HUDEP-2 (cell line): Measurements from ENCODE around the gene LMX1A.

Experiments used
- DNase-seq, 76 experiments: peaks; one replicate each; lab custom pipeline; 2025; ENCODE audit not compliant: unreplicated experiment in 76 of 76; lab: John Stamatoyannopoulos, UW

Gene LMX1A

GRCh38 chr1:165226326-165226725 lies 130.2 kb downstream of the LMX1A start:
- DNase-seq: no peak

- DNase-seq: no peak
Observed at GRCh38 chr1:165225650-165226049, 130.9 kb downstream of the LMX1A start.

GRCh38 chr1:165225062-165225461 lies 131.5 kb downstream of the LMX1A start:
- no peak for DNase-seq

GRCh38 chr1:165224504-165224903 lies 132.0 kb downstream of the LMX1A start:
- DNase-seq: no peak

- no peak for DNase-seq
Observed at GRCh38 chr1:165222580-165222979, 133.9 kb downstream of the LMX1A start.

- DNase-seq: no peak
Observed at GRCh38 chr1:165218731-165219130, 137.8 kb downstream of the LMX1A start.

GRCh38 chr1:165217958-165218357 lies 138.6 kb downstream of the LMX1A start:
- no peak for DNase-seq

- no peak for DNase-seq
Observed at GRCh38 chr1:165216254-165216653, 140.3 kb downstream of the LMX1A start.

GRCh38 chr1:165215676-165216075 lies 140.8 kb downstream of the LMX1A start:
- DNase-seq: no peak

- no peak for DNase-seq
Observed at GRCh38 chr1:165212229-165212628, 144.3 kb downstream of the LMX1A start.

- DNase-seq: no peak
Observed at GRCh38 chr1:165207853-165208515, 148.5 kb downstream of the LMX1A start.

GRCh38 chr1:165205145-165205544 lies 151.4 kb downstream of the LMX1A start:
- no peak for DNase-seq

- DNase-seq: no peak
Observed at GRCh38 chr1:165204548-165204947, 152.0 kb downstream of the LMX1A start.

GRCh38 chr1:165191087-165191486 lies 165.4 kb downstream of the LMX1A start:
- DNase-seq: no peak

- no peak for DNase-seq
Observed at GRCh38 chr1:165189913-165190312, 166.6 kb downstream of the LMX1A start.

- no peak for DNase-seq
Observed at GRCh38 chr1:165189011-165189410, 167.5 kb downstream of the LMX1A start.

- DNase-seq: no peak
Observed at GRCh38 chr1:165187031-165188009, 169.2 kb downstream of the LMX1A start.

GRCh38 chr1:165185161-165185889 lies 171.2 kb downstream of the LMX1A start:
- DNase-seq: no peak

- DNase-seq: no peak
Observed at GRCh38 chr1:165182975-165183374, 173.5 kb downstream of the LMX1A start.

- no peak for DNase-seq
Observed at GRCh38 chr1:165179306-165179705, 177.2 kb downstream of the LMX1A start.

GRCh38 chr1:165174491-165174890 lies 182.0 kb downstream of the LMX1A start:
- no peak for DNase-seq
